Peyer's patch (tissue), 4 donors: ENCODE results near the gene LDLRAD3. TPM values are rescaled to one million over a fixed set of nuclear protein-coding genes. Genes with fewer than 3 reads are reported as not detected.

ENCODE experiments used
- DNase-seq, 3 donors: peaks; one replicate each; pipeline ENCODE4 v3.0.0-alpha.2; 2017 to 2019
- H3K27ac ChIP-seq, 4 donors: fragments of 200-600 bp; sonication (generic); one replicate each; pipeline ENCODE4 v1.5.1; 2016 to 2019
- H3K27me3 ChIP-seq, 2 donors: fragments of 200-600 bp; sonication (generic); one replicate each; pipeline ENCODE4 v1.5.1; 2019
- H3K36me3 ChIP-seq, 3 donors: fragments of 200-600 bp; sonication (generic); one replicate each; pipeline ENCODE4 v1.5.1; 2016 to 2019
- H3K4me1 ChIP-seq, 4 donors: fragments of 200-600 bp; sonication (generic); one replicate each; pipeline ENCODE4 v1.5.1; 2016 to 2019
- H3K4me3 ChIP-seq, 4 donors: fragments of 200-600 bp; sonication (generic); 1 replicate in 3 of 4; 2 replicates in 1 of 4; pipeline ENCODE4 v1.5.1; 2016 to 2019; ENCODE audit warnings: mild to moderate bottlenecking in 1 of 4
- H3K9me3 ChIP-seq, 4 donors: fragments of 200-600 bp; sonication (generic); one replicate each; pipeline ENCODE4 v1.5.1; 2016 to 2019; ENCODE audit warnings: mild to moderate bottlenecking in 1 of 4
- POLR2A ChIP-seq, 2 donors: fragments of 450-650 bp; IDR thresholded peaks; one replicate each; pipeline ENCODE4 v1.5.1; 2017; ENCODE audit warnings: antibody characterized with exemption in 2 of 2, mild to moderate bottlenecking in 2 of 2, moderate library complexity in 2 of 2
- total RNA-seq, 4 donors: library from RNA; depleted of rRNA; stranded (reverse); fragments of >200 nt; gene quantifications; one replicate each; pipeline ENCODE4 v1.1.0, GENCODE V29; 2016
- TF ChIP-seq, protein P1 (sequence below), 6 experiments: fragments of 450-650 bp in 4 of 6; fragments of 200-600 bp in 2 of 6; sonication (generic) in 1 of 6; IDR thresholded peaks; one replicate each; pipeline ENCODE4 v1.5.1; 2017 to 2019; ENCODE audit warnings: antibody characterized with exemption in 6 of 6, mild to moderate bottlenecking in 3 of 6, moderate library complexity in 1 of 6

The LDLRAD3 gene
- total RNA-seq, 4 donors from 2014 or later, result 1.2 to 14.0 (median 4.8) TPM

DNA sequence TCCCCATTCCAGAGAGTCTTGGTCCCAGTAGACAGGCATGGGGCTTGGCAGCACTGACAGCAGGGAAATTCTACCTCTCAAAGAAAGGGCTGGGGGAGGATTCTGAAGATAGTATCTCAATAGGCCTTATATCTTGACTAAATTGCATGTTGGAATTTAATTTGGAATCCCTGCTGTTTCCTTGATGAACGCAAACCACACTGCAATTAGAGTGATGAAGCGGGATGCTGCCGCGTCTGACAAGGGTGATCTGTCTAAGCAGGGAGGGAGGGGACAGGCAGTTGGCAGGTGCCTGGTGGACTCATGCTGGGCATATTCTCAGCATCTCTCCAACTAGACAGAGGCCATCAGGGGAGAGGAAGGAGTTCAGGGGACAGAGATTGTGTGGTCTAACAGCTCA, 296.9 kb downstream of the LDLRAD3 start:
- no peak for DNase-seq
- Histone ChIP-seq H3K9me3 (no peaks in the 10 kb centered on the region), H3K27me3 (no peaks in the 10 kb centered on the region), H3K27ac (no peak overlapping the region), H3K4me1 (no peaks in the 10 kb centered on the region), H3K36me3 (no peaks in the 10 kb centered on the region), H3K4me3 (no peak overlapping the region)
- TF ChIP-seq POLR2A (IDR thresholded peaks at IDR 0.05), result no peak
- TF ChIP-seq, protein P1, sequence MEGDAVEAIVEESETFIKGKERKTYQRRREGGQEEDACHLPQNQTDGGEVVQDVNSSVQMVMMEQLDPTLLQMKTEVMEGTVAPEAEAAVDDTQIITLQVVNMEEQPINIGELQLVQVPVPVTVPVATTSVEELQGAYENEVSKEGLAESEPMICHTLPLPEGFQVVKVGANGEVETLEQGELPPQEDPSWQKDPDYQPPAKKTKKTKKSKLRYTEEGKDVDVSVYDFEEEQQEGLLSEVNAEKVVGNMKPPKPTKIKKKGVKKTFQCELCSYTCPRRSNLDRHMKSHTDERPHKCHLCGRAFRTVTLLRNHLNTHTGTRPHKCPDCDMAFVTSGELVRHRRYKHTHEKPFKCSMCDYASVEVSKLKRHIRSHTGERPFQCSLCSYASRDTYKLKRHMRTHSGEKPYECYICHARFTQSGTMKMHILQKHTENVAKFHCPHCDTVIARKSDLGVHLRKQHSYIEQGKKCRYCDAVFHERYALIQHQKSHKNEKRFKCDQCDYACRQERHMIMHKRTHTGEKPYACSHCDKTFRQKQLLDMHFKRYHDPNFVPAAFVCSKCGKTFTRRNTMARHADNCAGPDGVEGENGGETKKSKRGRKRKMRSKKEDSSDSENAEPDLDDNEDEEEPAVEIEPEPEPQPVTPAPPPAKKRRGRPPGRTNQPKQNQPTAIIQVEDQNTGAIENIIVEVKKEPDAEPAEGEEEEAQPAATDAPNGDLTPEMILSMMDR (IDR thresholded peaks at IDR 0.05), result no peak

DNA sequence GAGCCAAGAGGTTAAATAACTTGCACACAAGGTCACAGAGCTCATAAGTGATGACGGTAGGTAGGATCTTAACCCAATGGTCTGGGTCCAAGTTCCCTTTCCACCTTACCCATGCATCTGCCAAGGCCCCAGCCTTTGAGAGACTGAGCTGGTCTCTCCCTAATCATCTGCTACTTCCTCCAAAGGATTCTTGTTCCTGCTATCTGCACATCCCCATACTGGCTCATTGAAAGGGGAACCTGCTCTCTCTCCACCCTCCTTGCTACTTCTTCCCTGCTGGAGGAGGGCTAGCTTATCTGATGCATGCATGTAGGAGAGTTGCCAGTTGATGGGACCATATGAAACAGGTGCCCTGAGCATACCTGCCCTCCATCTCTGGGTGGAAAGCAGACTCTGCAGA, 297.6 kb downstream of the LDLRAD3 start:
- Histone ChIP-seq H3K27ac (no peak overlapping the region), H3K36me3 (no peaks in the 10 kb centered on the region), H3K4me1 (no peaks in the 10 kb centered on the region), H3K4me3 (no peak overlapping the region), H3K9me3 (no peaks in the 10 kb centered on the region), H3K27me3 (no peaks in the 10 kb centered on the region)
- no peak for DNase-seq
- TF ChIP-seq POLR2A (IDR thresholded peaks at IDR 0.05), result no peak
- TF ChIP-seq, protein P1 (IDR thresholded peaks at IDR 0.05), result no peak

DNA sequence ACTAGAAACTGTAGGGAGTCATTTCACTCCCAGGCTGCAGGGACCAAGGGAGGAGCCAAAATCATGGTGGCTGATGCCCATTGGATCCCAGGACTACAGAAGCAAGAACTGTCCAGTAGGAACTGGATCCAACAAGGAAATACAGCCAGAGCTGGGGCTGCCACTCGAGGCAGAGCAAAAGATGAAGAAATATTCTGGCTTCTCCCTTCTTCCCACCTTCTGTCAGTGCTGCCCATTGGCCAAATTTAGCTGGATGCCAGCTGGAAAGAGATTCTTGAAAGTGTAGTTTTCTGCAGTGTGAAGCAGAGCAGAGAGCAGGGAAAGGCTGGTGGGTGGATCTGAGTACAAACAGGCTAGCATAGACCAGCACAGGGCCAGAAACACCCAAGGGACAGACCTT, 299.8 kb downstream of the LDLRAD3 start:
- Histone ChIP-seq H3K27ac (no peak overlapping the region), H3K9me3 (no peaks in the 10 kb centered on the region), H3K27me3 (no peaks in the 10 kb centered on the region), H3K4me1 (no peaks in the 10 kb centered on the region), H3K4me3 (no peak overlapping the region), H3K36me3 (no peaks in the 10 kb centered on the region)
- no peak for TF ChIP-seq POLR2A (IDR thresholded peaks at IDR 0.05)
- TF ChIP-seq, protein P1 (IDR thresholded peaks at IDR 0.05), result no peak
- DNase-seq, result no peak

DNA sequence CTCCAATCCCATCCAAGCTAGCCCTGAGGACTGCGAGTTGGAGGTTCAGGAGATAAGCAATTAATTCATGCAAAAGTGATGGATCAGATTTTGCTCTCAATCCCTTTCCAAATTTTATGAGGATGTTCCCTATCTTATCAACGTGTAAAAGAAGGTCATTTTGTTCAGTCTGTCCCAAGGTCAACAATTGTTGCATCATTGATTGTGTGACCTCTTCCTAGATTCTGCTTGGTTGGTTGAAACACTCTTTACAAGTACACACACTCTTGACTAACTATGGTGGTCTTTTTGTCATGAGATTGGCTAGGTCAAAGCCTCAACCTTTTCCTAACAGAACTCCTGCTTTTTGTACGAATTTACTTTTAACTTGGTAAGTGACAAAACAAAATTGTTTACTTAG, 303.6 kb downstream of the LDLRAD3 start:
- TF ChIP-seq, protein P1 (IDR thresholded peaks at IDR 0.05), result no peak
- TF ChIP-seq POLR2A (IDR thresholded peaks at IDR 0.05), result no peak
- no peaks in the 10 kb centered on the region for H3K36me3 ChIP-seq
- no peaks in the 10 kb centered on the region for H3K9me3 ChIP-seq
- DNase-seq, result no peak
- no peak overlapping the region for H3K4me3 ChIP-seq
- H3K27ac ChIP-seq, result no peak overlapping the region
- H3K4me1 ChIP-seq, result no peaks in the 10 kb centered on the region
- no peaks in the 10 kb centered on the region for H3K27me3 ChIP-seq

DNA sequence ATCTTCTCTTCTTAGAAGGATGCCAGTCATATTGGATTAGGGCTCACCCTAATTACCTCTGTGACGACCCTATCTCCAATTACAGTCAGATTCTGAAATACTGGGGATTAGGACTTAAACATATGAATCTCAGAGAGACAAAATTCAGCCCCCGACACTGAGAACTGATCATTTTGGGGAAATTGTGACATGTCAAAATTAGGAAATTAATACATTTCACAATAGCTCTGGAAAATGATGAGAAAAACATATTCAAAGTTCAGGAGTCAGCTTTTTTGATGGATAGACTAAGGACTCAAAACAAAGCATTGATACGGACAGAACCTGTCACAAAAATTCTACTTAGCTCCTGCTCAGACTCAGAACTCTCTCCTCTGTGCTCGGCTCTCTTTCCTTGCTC, 304.6 kb downstream of the LDLRAD3 start:
- Histone ChIP-seq H3K4me1 (no peaks in the 10 kb centered on the region), H3K27ac (no peak overlapping the region), H3K4me3 (no peak overlapping the region), H3K27me3 (no peaks in the 10 kb centered on the region), H3K36me3 (no peaks in the 10 kb centered on the region), H3K9me3 (no peaks in the 10 kb centered on the region)
- DNase-seq, result no peak
- TF ChIP-seq POLR2A (IDR thresholded peaks at IDR 0.05), result no peak
- TF ChIP-seq, protein P1 (IDR thresholded peaks at IDR 0.05), result no peak

DNA sequence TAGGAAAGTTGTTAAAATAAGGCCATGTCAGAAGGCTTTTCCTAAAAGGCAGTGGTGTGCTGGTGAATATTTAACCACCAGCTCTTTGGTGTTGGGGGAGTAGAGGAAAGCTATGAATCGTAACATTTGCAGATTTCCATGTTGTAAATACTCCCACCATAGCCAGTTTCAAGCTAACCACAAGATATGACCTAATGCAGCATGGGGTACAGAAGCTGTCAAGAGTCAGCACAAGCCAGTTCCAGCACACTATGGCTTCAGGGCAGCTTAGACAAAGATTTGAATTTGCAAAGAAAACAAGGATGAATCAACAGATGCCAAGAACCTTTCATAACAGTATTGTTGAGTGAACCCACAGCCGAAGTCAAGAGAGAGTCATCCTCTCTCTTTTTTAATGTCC, 305.4 kb downstream of the LDLRAD3 start:
- no peak for DNase-seq
- H3K4me3 ChIP-seq, result no peak overlapping the region
- H3K9me3 ChIP-seq, result no peaks in the 10 kb centered on the region
- no peak overlapping the region for H3K27ac ChIP-seq
- H3K36me3 ChIP-seq, result no peaks in the 10 kb centered on the region
- no peaks in the 10 kb centered on the region for H3K27me3 ChIP-seq
- TF ChIP-seq, protein P1 (IDR thresholded peaks at IDR 0.05), result no peak
- no peak for TF ChIP-seq POLR2A (IDR thresholded peaks at IDR 0.05)
- no peaks in the 10 kb centered on the region for H3K4me1 ChIP-seq
